Measurements from ENCODE around the gene IPO8.

The IPO8 gene

DNA sequence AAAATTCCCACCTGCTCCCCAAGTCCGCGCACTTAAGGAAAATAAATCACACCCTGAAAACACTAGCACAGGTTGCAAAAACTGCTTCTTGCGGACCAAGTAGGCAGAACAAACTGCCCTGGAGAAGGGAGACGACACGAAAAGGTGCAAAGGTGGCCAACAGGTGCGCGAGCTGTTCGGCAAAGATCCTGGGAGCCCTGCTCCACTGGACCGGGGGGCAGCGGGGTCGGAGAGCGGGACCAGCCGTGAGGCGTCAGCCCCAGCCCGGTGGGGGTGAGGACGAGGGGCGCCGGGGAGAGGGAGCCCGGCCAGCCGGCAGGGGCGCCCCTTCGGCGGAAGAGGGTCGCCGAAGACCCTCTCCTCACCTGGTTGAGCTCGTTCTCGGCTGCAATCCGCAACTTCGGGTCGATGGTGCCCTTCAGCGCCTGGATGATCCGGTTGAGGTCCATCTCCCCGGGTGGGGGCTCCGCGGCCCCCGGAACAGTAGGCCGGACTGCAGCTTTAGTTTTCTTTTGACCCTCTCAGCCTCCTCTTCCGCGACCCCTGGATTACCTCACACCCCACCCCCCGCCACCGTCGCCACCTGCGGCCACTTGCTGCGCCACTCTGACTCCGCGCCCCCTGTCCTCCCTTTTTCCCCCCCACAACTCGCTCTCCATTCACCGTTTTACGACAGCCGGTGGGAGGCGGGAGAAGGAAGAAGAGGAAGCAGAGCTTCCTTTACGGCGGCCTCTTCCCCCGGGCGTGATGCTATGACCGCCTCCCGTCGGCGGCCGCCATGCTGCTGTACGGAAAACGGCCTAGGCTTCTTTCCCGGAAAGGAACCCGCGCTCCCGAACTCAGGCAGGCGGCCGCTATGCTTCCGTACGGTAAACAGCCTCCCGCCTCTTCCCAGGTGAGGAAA, at the start of gene IPO8:
Gene IPO8, minus strand, starts transcription at position 671 of the 904 bp plus-strand sequence. Its CDS starts 222 bp downstream, at position 449.
- DNase-seq: peak; percentile 95 to 96

DNA sequence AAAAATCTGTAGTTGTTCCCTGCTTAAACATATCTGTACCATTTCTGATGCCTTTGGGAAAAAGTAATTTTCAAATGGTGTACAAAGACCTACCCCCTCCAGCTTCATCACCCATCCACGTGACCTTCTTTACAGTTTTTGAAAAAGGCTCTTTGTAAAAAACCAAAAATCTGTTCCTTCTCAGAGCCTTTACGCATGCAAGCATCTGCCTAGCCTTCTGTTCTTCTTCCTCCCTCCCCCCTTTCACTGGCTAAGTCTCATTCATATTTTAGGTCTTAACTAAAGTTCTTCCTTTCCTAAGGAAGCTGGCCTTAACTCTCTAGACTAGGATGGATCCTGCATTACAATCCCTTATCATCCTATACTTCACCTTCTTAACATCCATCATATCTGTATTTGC, 48.7 kb upstream of the IPO8 start:
- DNase-seq: no peak

- no peak for DNase-seq
Measured at GRCh38 chr12:30740274-30740673, 44.6 kb upstream of the IPO8 start.

- no peak for DNase-seq
Measured at GRCh38 chr12:30739020-30739419, 43.4 kb upstream of the IPO8 start.

- DNase-seq: no peak
Measured at GRCh38 chr12:30732954-30733637, 37.4 kb upstream of the IPO8 start.

DNA sequence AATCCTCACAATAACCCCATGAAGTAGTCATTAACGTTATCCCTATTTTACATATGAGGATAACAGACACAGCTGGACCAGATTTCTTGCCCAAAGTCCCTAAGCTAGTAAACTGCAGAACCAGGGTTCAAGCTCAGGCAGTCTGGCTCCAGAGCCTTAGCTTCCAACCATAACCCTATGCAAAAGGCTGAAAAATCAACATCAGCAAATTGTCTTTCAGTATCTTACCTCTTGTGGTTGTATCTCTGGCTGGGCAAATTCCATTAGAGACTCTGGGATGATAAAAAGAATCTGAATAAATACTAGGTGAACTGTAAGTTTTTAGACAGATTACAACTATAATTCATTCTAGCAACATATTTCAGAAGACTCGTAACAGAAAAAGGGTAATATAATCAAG, 34.3 kb upstream of the IPO8 start:
- no peak for DNase-seq

DNA sequence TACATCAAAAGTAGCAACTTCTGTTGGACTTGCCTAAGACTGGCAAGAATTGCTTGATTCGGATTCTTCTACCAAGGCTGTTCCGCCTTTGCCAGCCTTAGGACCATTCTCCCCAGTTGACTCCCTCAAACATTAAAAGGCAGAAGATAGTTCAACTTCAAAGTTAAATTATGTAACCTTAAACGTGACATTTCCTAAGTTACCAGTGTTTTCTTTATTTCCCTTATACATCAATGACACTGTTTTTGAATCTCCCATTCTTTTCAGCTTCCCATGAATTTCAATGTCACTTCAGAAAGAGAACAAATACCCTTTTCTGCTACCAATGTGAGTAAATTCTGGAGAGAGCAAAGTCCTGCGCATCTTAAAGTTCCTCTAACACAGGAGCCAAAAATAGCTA, 33.9 kb upstream of the IPO8 start:
- DNase-seq: no peak

DNA sequence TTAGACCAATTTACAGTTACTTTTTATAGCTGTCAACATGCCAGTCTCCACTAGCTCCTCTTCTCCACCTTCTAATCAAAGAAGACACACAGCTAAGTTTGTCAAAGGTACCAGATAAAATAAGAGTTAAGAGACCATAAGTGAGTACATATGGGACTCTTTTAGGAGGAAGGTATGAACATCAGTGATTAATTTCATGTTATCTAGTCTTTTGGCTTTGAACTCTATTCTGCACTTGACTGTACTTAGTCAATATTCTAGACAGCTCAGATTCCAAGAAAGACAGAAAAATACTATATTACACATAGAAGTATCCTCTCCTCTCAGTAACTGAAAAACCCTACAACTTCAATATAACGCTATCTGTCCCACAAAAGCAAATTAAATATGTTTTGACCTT, 31.0 kb upstream of the IPO8 start:
- no peak for DNase-seq

DNA sequence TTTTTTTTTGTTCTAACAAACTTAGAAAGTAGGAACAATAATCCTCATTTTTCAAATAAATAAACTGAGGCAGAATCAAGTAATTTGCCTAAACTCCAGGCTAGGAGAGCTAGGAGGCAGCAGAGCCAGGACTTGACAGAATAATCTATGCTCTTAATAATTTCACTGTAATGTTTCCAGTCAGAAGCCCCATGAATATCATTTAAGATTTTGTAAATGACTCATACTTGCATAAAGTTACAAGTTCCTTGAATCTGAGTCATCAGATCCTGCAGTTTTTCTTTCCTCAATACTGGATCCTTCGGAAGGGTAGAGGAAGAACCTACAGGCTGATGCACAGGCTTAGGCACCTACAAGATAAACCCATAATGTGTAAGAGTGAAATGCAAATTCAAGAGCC, 30.1 kb upstream of the IPO8 start:
- DNase-seq: peak; percentile 17 to 89

- peak in 1 of 2 experiments; percentile 22 for DNase-seq
Measured at GRCh38 chr12:30719060-30719459, 23.4 kb upstream of the IPO8 start.

- DNase-seq: no peak
Measured at GRCh38 chr12:30707613-30708342, 12.1 kb upstream of the IPO8 start.

DNA sequence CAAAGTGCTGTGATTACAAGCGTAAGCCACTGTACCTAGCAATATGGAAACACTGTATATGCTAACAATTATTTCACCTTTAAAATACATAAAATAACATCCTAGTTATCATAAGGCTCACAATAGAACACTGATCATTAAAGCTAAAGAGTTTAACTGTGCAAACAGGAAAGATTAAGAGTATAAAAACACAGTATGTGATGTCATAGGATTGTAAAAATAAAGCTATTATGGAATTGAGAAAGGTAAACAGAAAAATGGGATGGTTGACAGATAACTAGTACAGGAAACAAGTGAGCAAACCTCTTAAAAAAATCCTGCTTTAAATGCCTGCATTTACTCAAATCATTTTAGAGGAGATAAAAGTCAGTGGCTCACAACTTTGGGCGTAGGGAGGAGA, 10.8 kb upstream of the IPO8 start:
- no peak for DNase-seq

- DNase-seq: no peak
Measured at GRCh38 chr12:30701056-30701455, 5.4 kb upstream of the IPO8 start.

GRCh38 chr12:30700216-30700900, 4.7 kb upstream of the IPO8 start:
- no peak for DNase-seq

- DNase-seq: no peak
Measured at GRCh38 chr12:30698346-30698745, 2.7 kb upstream of the IPO8 start.

- DNase-seq: no peak
Measured at GRCh38 chr12:30696943-30697342, 1.3 kb upstream of the IPO8 start.

- DNase-seq: no peak
Measured at GRCh38 chr12:30696486-30696885, 817 bp upstream of the IPO8 start.

GRCh38 chr12:30696103-30696408, 387 bp upstream of the IPO8 start:
- DNase-seq: no peak

DNA sequence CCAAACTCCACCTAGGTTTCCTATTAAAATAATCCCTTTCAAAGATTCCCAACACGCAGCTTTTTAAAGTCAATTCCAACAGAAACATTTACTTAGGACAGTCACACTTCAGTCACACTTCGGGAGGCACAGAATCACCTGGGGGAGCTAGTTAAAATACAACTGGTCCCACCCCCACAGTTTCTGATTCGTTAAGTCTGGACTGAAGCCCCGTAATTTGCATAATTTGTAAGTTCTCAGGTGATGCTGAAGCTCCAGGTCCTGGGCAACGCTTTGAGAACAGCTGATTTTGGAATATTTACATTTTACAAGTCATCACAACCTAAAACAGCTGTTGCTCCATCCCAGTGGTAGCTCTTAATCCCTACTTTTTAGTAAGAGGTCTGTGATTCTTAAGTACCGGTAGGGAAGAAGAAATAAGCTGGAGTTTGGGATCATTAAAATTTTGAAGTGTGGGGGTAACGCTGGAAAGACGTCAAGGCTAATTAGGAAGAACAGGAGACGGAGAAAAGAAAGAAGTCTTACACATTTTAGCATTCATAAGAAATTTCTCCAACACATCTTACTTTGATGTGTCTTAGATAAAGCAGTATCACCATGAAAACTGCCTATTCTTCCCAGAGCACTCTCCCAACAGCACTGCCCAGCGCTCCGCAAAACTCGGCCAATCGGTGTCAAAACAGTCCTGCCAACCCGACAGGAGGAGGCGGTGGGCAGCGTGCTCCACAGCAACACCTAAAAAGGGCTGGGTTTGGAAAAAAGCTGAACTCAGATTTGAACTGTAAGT, 1.1 kb downstream of the IPO8 start:
- DNase-seq: peak in 1 of 2 experiments; percentile 51

DNA sequence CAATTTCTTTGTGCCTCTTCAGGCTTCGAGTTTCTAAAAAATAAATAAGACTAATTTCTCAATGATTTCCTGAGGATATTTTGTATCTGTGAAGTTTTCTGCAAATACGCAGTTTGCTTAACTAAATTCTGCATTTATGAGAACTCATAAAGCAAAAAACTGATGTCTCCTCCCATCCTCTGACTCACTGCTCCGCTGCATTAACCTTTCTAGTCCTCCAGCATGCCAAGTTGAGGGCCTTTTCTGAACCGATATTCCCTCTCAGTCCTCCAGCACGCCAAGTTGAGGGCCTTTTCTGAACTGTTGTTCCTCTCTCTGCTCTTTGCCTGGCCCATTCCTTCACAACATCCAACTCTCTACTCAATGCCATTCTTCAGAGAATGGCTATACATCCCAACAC, 3.2 kb downstream of the IPO8 start:
- DNase-seq: no peak

DNA sequence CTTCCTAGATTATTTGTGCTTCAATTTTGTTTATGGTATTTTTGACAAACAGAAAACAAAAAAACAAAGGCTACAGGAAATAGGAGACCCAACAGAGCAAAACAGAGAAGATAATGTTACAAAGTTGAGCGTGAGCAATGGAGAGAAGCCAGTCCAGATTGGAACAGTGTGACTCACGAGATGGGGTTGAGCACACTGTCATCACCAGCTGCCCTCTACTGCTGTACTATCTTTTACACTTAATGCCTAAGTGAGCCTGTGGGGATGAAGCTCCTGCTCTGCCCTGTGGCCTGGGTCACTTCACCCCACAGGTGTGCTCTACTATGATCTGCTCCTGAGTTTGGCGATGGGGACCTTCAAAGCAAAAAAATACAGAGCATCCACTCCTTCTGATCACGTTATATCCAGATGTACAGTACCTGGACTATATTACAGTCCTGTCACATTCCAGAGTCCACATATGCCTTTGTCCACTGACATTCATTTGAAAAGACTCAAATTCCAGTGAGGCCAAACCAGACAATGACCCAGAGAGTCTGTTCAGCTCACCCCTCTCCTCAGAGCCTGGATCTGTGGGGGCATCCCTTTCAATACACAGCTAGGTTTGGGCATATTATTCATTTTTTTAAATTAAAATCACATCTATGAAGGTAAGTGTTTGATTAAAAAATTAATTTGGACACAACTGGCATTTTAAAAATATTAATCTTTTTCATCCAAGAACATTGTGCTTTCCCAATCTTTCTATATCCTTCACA, 4.4 kb downstream of the IPO8 start:
- DNase-seq: peak; percentile 43 to 82

Data from SW 1271 (cell line).